H9 (cell line): ENCODE data around the gene MIPEP. TPM values are rescaled to one million over a fixed set of nuclear protein-coding genes. Genes with fewer than 3 reads are reported as not detected.

Source experiments
- DNase-seq: peaks from one replicate; pipeline ENCODE4 v3.0.0-alpha.2; 2017
- H2AFZ ChIP-seq: one replicate; pipeline ENCODE4 v1.6.1; 2013; ENCODE audit warnings: mild to moderate bottlenecking, low read length, control low read depth, moderate library complexity
- H2AK5ac ChIP-seq: 2 replicates; pipeline ENCODE4 v1.6.1; 2013; ENCODE audit warnings: low read length, control low read depth, mixed read lengths; ENCODE audit not compliant: insufficient read length
- H2BK120ac ChIP-seq: one replicate; pipeline ENCODE4 v1.6.1; 2013; ENCODE audit warnings: low read depth, mild to moderate bottlenecking, low read length, control low read depth, inconsistent platforms; ENCODE audit not compliant: poor library complexity, severe bottlenecking
- H2BK12ac ChIP-seq: 2 replicates; pipeline ENCODE4 v1.6.1; 2013; ENCODE audit warnings: low read length, control low read depth, mixed read lengths, low read depth; ENCODE audit not compliant: insufficient read length
- H2BK15ac ChIP-seq: 2 replicates; pipeline ENCODE4 v1.6.1; 2013; ENCODE audit warnings: low read depth, low read length, control low read depth
- H2BK20ac ChIP-seq: one replicate; pipeline ENCODE4 v1.6.1; 2013; ENCODE audit warnings: low read depth, mild to moderate bottlenecking, low read length, control low read depth, inconsistent platforms; ENCODE audit not compliant: poor library complexity, severe bottlenecking
- H2BK5ac ChIP-seq: 2 replicates; pipeline ENCODE4 v1.6.1; 2013; ENCODE audit warnings: low read length, control low read depth, mixed read lengths; ENCODE audit not compliant: insufficient read length
- H3K14ac ChIP-seq: 2 replicates; pipeline ENCODE4 v1.6.1; 2013; ENCODE audit warnings: low read length, control low read depth; ENCODE audit not compliant: insufficient read depth
- H3K18ac ChIP-seq: 2 replicates; pipeline ENCODE4 v1.6.1; 2013; ENCODE audit warnings: low read depth, mild to moderate bottlenecking, mixed read lengths, low read length, control low read depth; ENCODE audit not compliant: insufficient read length
- H3K23ac ChIP-seq: 2 replicates; pipeline ENCODE4 v1.6.1; 2013; ENCODE audit warnings: low read length, control low read depth, mixed read lengths, low read depth; ENCODE audit not compliant: insufficient read length
- H3K23me2 ChIP-seq: 2 replicates; pipeline ENCODE4 v1.6.1; 2013; ENCODE audit warnings: low read depth, mild to moderate bottlenecking, mixed read lengths, low read length, control low read depth; ENCODE audit not compliant: insufficient read length, poor library complexity, severe bottlenecking
- H3K27ac ChIP-seq: 2 replicates; pipeline ENCODE4 v1.5.1; 2013; ENCODE audit warnings: low read length, control low read depth, mixed read lengths, low read depth; ENCODE audit not compliant: insufficient read length
- H3K27me3 ChIP-seq: 2 replicates; pipeline ENCODE4 v1.6.1; 2013; ENCODE audit warnings: low read length, control low read depth, inconsistent platforms; ENCODE audit not compliant: insufficient read depth
- H3K4ac ChIP-seq: 2 replicates; pipeline ENCODE4 v1.6.1; 2013; ENCODE audit warnings: low read depth, mild to moderate bottlenecking, control low read depth, inconsistent platforms, low read length, moderate library complexity
- H3K4me1 ChIP-seq: 2 replicates; pipeline ENCODE4 v1.6.1; 2013; ENCODE audit warnings: low read length, control low read depth, inconsistent platforms; ENCODE audit not compliant: insufficient read depth
- H3K4me2 ChIP-seq: 2 replicates; pipeline ENCODE4 v1.6.1; 2013; ENCODE audit warnings: low read length, control low read depth, mixed read lengths; ENCODE audit not compliant: insufficient read length, insufficient read depth
- H3K56ac ChIP-seq: 2 replicates; pipeline ENCODE4 v1.6.1; 2013; ENCODE audit warnings: low read depth, mild to moderate bottlenecking, mixed read lengths, low read length, control low read depth; ENCODE audit not compliant: insufficient read length
- H3K79me1 ChIP-seq: 2 replicates; pipeline ENCODE4 v1.6.1; 2013; ENCODE audit warnings: low read depth, mild to moderate bottlenecking, moderate library complexity, low read length, control low read depth, inconsistent platforms; ENCODE audit not compliant: insufficient read depth, poor library complexity, severe bottlenecking
- H3K79me2 ChIP-seq: 2 replicates; pipeline ENCODE4 v1.6.1; 2013; ENCODE audit warnings: low read length, control low read depth, inconsistent platforms; ENCODE audit not compliant: insufficient read depth
- H3K9ac ChIP-seq: 2 replicates; pipeline ENCODE4 v1.6.1; 2013; ENCODE audit warnings: low read length, control low read depth, mixed read lengths; ENCODE audit not compliant: insufficient read length; ENCODE audit errors: extremely low read depth
- H3K9me3 ChIP-seq: one replicate; pipeline ENCODE4 v1.6.1; 2013; ENCODE audit warnings: low read depth, low read length, inconsistent platforms; ENCODE audit not compliant: control insufficient read depth
- H3T11ph ChIP-seq: one replicate; pipeline ENCODE4 v1.6.1; 2013; ENCODE audit warnings: mild to moderate bottlenecking, low read length, control low read depth, inconsistent platforms
- H4K20me1 ChIP-seq: one replicate; pipeline ENCODE4 v1.6.1; 2013; ENCODE audit not compliant: control insufficient read depth, insufficient read length, insufficient read depth
- H4K5ac ChIP-seq: 2 replicates; pipeline ENCODE4 v1.6.1; 2013; ENCODE audit warnings: low read depth, mild to moderate bottlenecking, mixed read lengths, low read length, control low read depth; ENCODE audit not compliant: insufficient read length
- H4K8ac ChIP-seq: replicated peaks from 2 replicates; pipeline ENCODE4 v1.6.1; 2013; ENCODE audit warnings: low read length, control low read depth, mixed read lengths, low read depth; ENCODE audit not compliant: insufficient read length
- H4K91ac ChIP-seq: 2 replicates; pipeline ENCODE4 v1.6.1; 2013; ENCODE audit warnings: low read depth, mild to moderate bottlenecking, moderate library complexity, mixed read lengths, low read length, control low read depth; ENCODE audit not compliant: insufficient read length
- H3K27ac Mint-ChIP-seq, 3 experiments: 2 replicates in 2 of 3; 3 replicates in 1 of 3; pipeline ENCODE4 v1.8.0; 2020 to 2021; ENCODE audit warnings: mixed read lengths in 3 of 3, mild to moderate bottlenecking in 1 of 3, moderate library complexity in 1 of 3
- H3K27me3 Mint-ChIP-seq: 2 replicates; pipeline ENCODE4 v1.8.0; 2021; ENCODE audit warnings: low read depth, mild to moderate bottlenecking, moderate library complexity, mixed read lengths
- H3K36me3 Mint-ChIP-seq, 3 experiments: 2 replicates in 2 of 3; 3 replicates in 1 of 3; pipeline ENCODE4 v1.8.0; 2020 to 2021; ENCODE audit warnings: low read depth in 3 of 3, mixed read lengths in 3 of 3; ENCODE audit not compliant: insufficient read depth in 1 of 3
- H3K4me1 Mint-ChIP-seq, 2 experiments: 2 replicates each; pipeline ENCODE4 v1.8.0; 2020; ENCODE audit warnings: mixed read lengths in 2 of 2
- H3K4me3 Mint-ChIP-seq, 2 experiments: 2 replicates in 1 of 2; 3 replicates in 1 of 2; pipeline ENCODE4 v1.8.0; 2020 to 2021; ENCODE audit warnings: mild to moderate bottlenecking in 2 of 2, mixed read lengths in 2 of 2, moderate library complexity in 1 of 2
- H3K9me3 Mint-ChIP-seq, 2 experiments: 2 replicates in 1 of 2; 3 replicates in 1 of 2; pipeline ENCODE4 v1.8.0; 2020; ENCODE audit warnings: mild to moderate bottlenecking in 2 of 2, mixed read lengths in 2 of 2, moderate library complexity in 1 of 2
- CTCF ChIP-seq: fragments of 200-600 bp; sonication (generic); conservative IDR thresholded peaks from 3 replicates; pipeline ENCODE4 v1.8.0; 2021; ENCODE audit warnings: antibody characterized with exemption, mild to moderate bottlenecking
- total RNA-seq: library from RNA; stranded (reverse); gene quantifications from 2 replicates; pipeline ENCODE4 v1.2.1, GENCODE V29; 2021

Gene MIPEP
- total RNA-seq, 1 experiment from 2014 or later, result 18.5 TPM

DNA sequence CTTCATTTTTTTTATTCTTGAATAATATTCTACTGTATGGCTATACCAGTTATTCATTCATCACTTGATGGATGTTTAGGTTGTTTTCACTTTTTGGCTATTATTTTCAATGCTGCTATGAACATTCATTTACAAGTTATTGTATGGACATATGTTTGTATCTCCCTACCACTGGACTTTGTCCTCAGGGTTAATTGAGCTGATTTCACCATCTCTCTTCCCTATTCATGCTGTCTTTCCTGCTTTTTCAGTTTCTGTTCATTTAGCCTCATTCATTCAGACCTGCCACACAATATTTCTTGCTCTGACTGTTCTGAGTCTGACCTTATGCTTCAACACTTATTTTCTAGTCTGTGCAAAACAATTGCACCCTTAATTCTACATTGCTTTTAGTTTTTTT lies 20.4 kb upstream of the MIPEP start:
- H3K4me3 Mint-ChIP-seq, result no peak overlapping the region
- Histone ChIP-seq H4K91ac (no peak overlapping the region), H3K79me2 (no peaks in the 10 kb centered on the region), H2BK20ac (no peak overlapping the region), H4K5ac (no peak overlapping the region), H3K18ac (no peak overlapping the region), H3K4me1 (no peaks in the 10 kb centered on the region), H3K9ac (no peak overlapping the region), H4K8ac (no peak overlapping the region), H2BK5ac (no peak overlapping the region), H3K23ac (no peak overlapping the region), H3K4ac (no peak overlapping the region), H2AK5ac (no peak overlapping the region), H3K4me2 (no peak overlapping the region), H2BK12ac (no peak overlapping the region), H3K9me3 (no peaks in the 10 kb centered on the region), H4K20me1 (no peaks in the 10 kb centered on the region), H3K56ac (no peak overlapping the region), H3T11ph (no peak overlapping the region), H3K14ac (no peak overlapping the region), H3K23me2 (no peaks in the 10 kb centered on the region), H2AFZ (no peak overlapping the region), H2BK15ac (no peak overlapping the region), H3K27ac (no peak overlapping the region), H3K79me1 (no peaks in the 10 kb centered on the region), H3K27me3 (no peaks in the 10 kb centered on the region), H2BK120ac (no peak overlapping the region)
- no peak for DNase-seq
- no peaks in the 10 kb centered on the region for H3K36me3 Mint-ChIP-seq
- no peaks in the 10 kb centered on the region for H3K9me3 Mint-ChIP-seq
- H3K27ac Mint-ChIP-seq, result no peak overlapping the region
- H3K4me1 Mint-ChIP-seq, result peaks cover 18 to 19% of the 10 kb centered on the region in 2 experiments
- no peaks in the 10 kb centered on the region for H3K27me3 Mint-ChIP-seq
- no peak for TF ChIP-seq CTCF
